ENCODE results near the gene PGLYRP2. TPM values are rescaled to one million over a fixed set of nuclear protein-coding genes. Genes with fewer than 3 reads are reported as not detected.

Gene PGLYRP2
- total RNA-seq, 1 donor from 2014 or later: not detected

DNA sequence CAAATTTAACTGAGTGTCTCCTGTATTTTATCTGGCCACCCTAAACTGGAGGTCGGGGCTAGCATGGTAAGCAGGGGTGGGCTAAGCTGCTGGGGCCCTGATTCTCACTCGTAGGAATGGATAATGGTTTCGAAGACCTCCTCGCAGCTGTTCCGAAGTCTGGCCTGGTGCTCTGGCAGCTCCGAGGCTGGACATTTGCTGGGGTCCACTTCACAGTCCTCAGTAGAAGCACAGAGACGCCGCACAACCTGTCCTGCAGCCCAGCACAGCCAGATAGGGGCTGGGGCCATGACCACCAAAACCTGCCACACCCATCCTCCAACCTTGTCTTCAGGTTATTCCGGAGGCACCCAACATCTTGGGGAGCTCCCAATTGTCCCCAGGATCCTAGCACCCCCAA lies 23.3 kb downstream of the PGLYRP2 start:
- H3K27me3 Mint-ChIP-seq: peaks cover 78% of the 10 kb centered on the region
- H3K36me3 Mint-ChIP-seq: no peaks in the 10 kb centered on the region
- no peak overlapping the region for H3K4me3 Mint-ChIP-seq
- no peak for DNase-seq (ENCODE audit: extremely low spot score, unreplicated experiment)
- H3K9me3 Mint-ChIP-seq: no peaks in the 10 kb centered on the region
- H3K4me1 Mint-ChIP-seq (ENCODE audit: unreplicated experiment): no peaks in the 10 kb centered on the region
- no peak for TF ChIP-seq CTCF (conservative IDR thresholded peaks at IDR 0.05)
- H3K27ac Mint-ChIP-seq: no peak overlapping the region

GRCh38 chr19:15453906-15454860 lies 25.1 kb downstream of the PGLYRP2 start:
- peak overlapping the region; percentile 64 for H3K4me3 Mint-ChIP-seq
- H3K27ac Mint-ChIP-seq: no peak overlapping the region
- peak; percentile 35 for TF ChIP-seq CTCF (conservative IDR thresholded peaks at IDR 0.05)
- no peaks in the 10 kb centered on the region for H3K36me3 Mint-ChIP-seq
- peaks cover 8% of the 10 kb centered on the region for H3K4me1 Mint-ChIP-seq (ENCODE audit: unreplicated experiment)
- no peak for DNase-seq (ENCODE audit: extremely low spot score, unreplicated experiment)
- H3K9me3 Mint-ChIP-seq: peaks cover 6% of the 10 kb centered on the region
- peaks cover 64% of the 10 kb centered on the region for H3K27me3 Mint-ChIP-seq

- TF ChIP-seq CTCF (conservative IDR thresholded peaks at IDR 0.05): peak; percentile 37
- no peaks in the 10 kb centered on the region for H3K36me3 Mint-ChIP-seq
- peaks cover 56% of the 10 kb centered on the region for H3K27me3 Mint-ChIP-seq
- no peak overlapping the region for H3K27ac Mint-ChIP-seq
- H3K9me3 Mint-ChIP-seq: peaks cover 6% of the 10 kb centered on the region
- peaks cover 13% of the 10 kb centered on the region for H3K4me1 Mint-ChIP-seq (ENCODE audit: unreplicated experiment)
- peak overlapping the region; percentile 64 for H3K4me3 Mint-ChIP-seq
- no peak for DNase-seq (ENCODE audit: extremely low spot score, unreplicated experiment)
Measured at GRCh38 chr19:15453091-15453578, 26.2 kb downstream of the PGLYRP2 start.

- peaks cover 51% of the 10 kb centered on the region for H3K27me3 Mint-ChIP-seq
Measured at GRCh38 chr19:15452111-15453047, 26.9 kb downstream of the PGLYRP2 start.

More at GRCh38 chr19:15452111-15453047, 26.9 kb downstream of the PGLYRP2 start:
- no peak for DNase-seq (ENCODE audit: extremely low spot score, unreplicated experiment)
- peak overlapping the region; percentile 74 for H3K27ac Mint-ChIP-seq
- peak overlapping the region; percentile 75 for H3K4me3 Mint-ChIP-seq
- TF ChIP-seq CTCF (conservative IDR thresholded peaks at IDR 0.05): no peak
- H3K9me3 Mint-ChIP-seq: peaks cover 6% of the 10 kb centered on the region
- H3K4me1 Mint-ChIP-seq (ENCODE audit: unreplicated experiment): peaks cover 13% of the 10 kb centered on the region
- no peaks in the 10 kb centered on the region for H3K36me3 Mint-ChIP-seq
